ENCODE data around the gene STPG4. TPM values are rescaled to one million over a fixed set of nuclear protein-coding genes. Genes with fewer than 3 reads are reported as not detected.

STPG4 gene
- total RNA-seq, 1 experiment from 2014 or later: 10.6 TPM

DNA sequence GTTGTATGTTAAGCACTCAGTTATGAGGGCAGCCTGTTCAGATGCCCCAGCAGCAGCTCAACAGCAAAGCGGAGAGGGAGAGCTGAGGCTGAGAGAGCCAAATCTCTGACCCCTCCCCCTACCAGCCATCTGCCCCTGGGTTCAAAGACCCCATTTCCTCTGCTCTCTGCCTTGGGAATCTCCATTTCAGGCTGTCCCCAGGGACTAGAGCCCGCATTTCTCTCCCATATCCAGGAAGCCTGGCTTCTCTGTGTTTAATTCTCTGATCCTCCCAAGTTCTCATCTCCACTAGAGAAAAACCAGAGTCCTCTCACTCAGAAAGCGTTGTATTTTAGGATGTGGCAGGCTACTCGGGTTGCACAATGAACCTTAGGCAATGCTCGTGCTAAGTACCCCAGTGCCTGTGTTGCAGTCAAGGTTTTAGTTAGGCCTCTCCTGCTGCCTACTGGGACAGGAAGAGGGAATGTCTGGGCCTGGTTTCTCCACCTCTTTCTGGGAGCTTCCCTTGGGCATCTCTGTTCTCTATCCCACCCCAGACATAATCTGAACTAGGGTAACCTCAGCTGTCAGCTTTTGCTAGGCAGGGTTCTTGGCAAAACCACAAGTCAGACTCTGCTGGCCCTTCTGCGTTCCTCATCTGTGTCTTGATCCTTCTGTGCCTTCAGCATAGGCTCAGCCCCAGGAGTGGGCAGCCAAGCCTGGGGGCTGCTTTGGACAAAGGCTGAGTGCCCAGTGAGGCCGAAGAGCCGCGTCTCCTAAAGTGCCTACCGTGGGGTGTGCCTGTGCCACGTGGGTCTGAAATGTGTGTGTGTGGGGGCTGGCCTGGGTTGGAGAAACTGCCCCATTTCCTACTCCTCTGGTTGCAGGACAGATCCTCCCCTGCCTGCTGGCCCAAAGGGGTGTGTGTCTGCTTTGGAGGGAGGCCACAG, 96.8 kb downstream of the STPG4 start:
- H2AFZ ChIP-seq (ENCODE audit: low read depth, low read length, poor library complexity, severe bottlenecking): no peak overlapping the region
- no peaks in the 10 kb centered on the region for H3K27me3 ChIP-seq (ENCODE audit: insufficient read depth, low read length)
- DNase-seq (ENCODE audit: low read depth, low spot score): no peak
- ChIA-PET POLR2A (no interaction called here), CTCF (no interaction called here), RAD21 (ENCODE audit: low non-redundant PET in 1 of 2, low total read pairs in 2 of 2, uncharacterized antibody in 2 of 2, unreplicated experiment in 2 of 2) (no interaction called here)
- no peak overlapping the region for H3K4me2 ChIP-seq (ENCODE audit: low read length)
- no peaks in the 10 kb centered on the region for H3K79me2 ChIP-seq (ENCODE audit: insufficient read depth, low read length)
- no peak for TF ChIP-seq ZNF274 (IDR thresholded peaks at IDR 0.05; ENCODE audit: low read depth, low read length)
- TF ChIP-seq SIN3A (IDR thresholded peaks at IDR 0.05; ENCODE audit: low read depth): no peak
- no peak for TF ChIP-seq POLR2AphosphoS5 (IDR thresholded peaks at IDR 0.05; ENCODE audit: low read depth, low read length)
- TF ChIP-seq EZH2 (IDR thresholded peaks at IDR 0.05): no peak
- TF ChIP-seq, protein P1, sequence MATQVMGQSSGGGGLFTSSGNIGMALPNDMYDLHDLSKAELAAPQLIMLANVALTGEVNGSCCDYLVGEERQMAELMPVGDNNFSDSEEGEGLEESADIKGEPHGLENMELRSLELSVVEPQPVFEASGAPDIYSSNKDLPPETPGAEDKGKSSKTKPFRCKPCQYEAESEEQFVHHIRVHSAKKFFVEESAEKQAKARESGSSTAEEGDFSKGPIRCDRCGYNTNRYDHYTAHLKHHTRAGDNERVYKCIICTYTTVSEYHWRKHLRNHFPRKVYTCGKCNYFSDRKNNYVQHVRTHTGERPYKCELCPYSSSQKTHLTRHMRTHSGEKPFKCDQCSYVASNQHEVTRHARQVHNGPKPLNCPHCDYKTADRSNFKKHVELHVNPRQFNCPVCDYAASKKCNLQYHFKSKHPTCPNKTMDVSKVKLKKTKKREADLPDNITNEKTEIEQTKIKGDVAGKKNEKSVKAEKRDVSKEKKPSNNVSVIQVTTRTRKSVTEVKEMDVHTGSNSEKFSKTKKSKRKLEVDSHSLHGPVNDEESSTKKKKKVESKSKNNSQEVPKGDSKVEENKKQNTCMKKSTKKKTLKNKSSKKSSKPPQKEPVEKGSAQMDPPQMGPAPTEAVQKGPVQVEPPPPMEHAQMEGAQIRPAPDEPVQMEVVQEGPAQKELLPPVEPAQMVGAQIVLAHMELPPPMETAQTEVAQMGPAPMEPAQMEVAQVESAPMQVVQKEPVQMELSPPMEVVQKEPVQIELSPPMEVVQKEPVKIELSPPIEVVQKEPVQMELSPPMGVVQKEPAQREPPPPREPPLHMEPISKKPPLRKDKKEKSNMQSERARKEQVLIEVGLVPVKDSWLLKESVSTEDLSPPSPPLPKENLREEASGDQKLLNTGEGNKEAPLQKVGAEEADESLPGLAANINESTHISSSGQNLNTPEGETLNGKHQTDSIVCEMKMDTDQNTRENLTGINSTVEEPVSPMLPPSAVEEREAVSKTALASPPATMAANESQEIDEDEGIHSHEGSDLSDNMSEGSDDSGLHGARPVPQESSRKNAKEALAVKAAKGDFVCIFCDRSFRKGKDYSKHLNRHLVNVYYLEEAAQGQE (IDR thresholded peaks at IDR 0.05; ENCODE audit: low read depth): no peak
- TF ChIP-seq TCF7L2 (IDR thresholded peaks at IDR 0.05; ENCODE audit: borderline replicate concordance, extremely low read depth, insufficient read depth, insufficient read length): no peak
- TF ChIP-seq SP1 (IDR thresholded peaks at IDR 0.05; ENCODE audit: low read depth): no peak
- TF ChIP-seq ZFX (IDR thresholded peaks at IDR 0.05): no peak
- TF ChIP-seq YY1 (IDR thresholded peaks at IDR 0.05; ENCODE audit: extremely low read depth, insufficient replicate concordance, low read depth, low read length): no peak
- no peak for TF ChIP-seq CEBPB (IDR thresholded peaks at IDR 0.05; ENCODE audit: low read depth)
- TF ChIP-seq RAD21 (IDR thresholded peaks at IDR 0.05; ENCODE audit: low read depth): no peak
- TF ChIP-seq ZBTB33 (IDR thresholded peaks at IDR 0.05; ENCODE audit: extremely low read depth, insufficient replicate concordance, low read length): no peak
- TF ChIP-seq CBX3 (IDR thresholded peaks at IDR 0.05; ENCODE audit: low read depth): no peak
- TF ChIP-seq, protein P2, sequence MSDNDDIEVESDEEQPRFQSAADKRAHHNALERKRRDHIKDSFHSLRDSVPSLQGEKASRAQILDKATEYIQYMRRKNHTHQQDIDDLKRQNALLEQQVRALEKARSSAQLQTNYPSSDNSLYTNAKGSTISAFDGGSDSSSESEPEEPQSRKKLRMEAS (IDR thresholded peaks at IDR 0.05): no peak
- TF ChIP-seq FOSL1 (IDR thresholded peaks at IDR 0.05; ENCODE audit: low read depth): no peak
- no peak for TF ChIP-seq EGR1 (IDR thresholded peaks at IDR 0.05; ENCODE audit: low read depth)
- no peak for TF ChIP-seq ELF1 (IDR thresholded peaks at IDR 0.05; ENCODE audit: borderline replicate concordance, low read depth)
- H3K9me3 ChIP-seq (ENCODE audit: control insufficient read depth in 1 of 2, insufficient read depth in 1 of 2, low read depth in 1 of 2, low read length in 2 of 2): no peaks in the 10 kb centered on the region
- no peak for ATAC-seq
- H3K9me2 ChIP-seq (ENCODE audit: insufficient read depth): no peaks in the 10 kb centered on the region
- intact Hi-C loops (cut with micrococcal nuclease): no loop called here
- no peak overlapping the region for H3K4me3 ChIP-seq (replicated peaks in 1 of 2; ENCODE audit: low read depth in 1 of 2, low read length in 2 of 2)
- H3K36me3 ChIP-seq (ENCODE audit: control insufficient read depth in 1 of 2, insufficient read depth in 2 of 2, low read length in 2 of 2): no peaks in the 10 kb centered on the region
- no peak overlapping the region for H3K9ac ChIP-seq (ENCODE audit: low read length)
- no TSS peak for BruUV-seq (replicated peaks)
- H3K4me1 ChIP-seq (ENCODE audit: control insufficient read depth in 1 of 2, insufficient read depth in 2 of 2, low read length in 2 of 2): peaks cover 0 to 14% of the 10 kb centered on the region in 2 experiments; a peak in 1 of 4 replicates
- no peaks in the 10 kb centered on the region for H4K20me1 ChIP-seq (ENCODE audit: insufficient read depth)
- no peak overlapping the region for H3K27ac ChIP-seq (ENCODE audit: low read depth, low read length)
